GM19397 (cell line): ENCODE results near the gene AXIN1.
"Not testable (repeated sequence)": the region's sequence is repeated elsewhere in the genome, so short reads cannot be mapped to it uniquely, and the experiment has no call there.

Experiments used
- ATAC-seq: cut with Tn5 transposase; IDR thresholded peaks from one replicate; pipeline ENCODE4 v1.9.1; 2021; ENCODE audit warnings: mild to moderate bottlenecking, moderate library complexity; ENCODE audit not compliant: unreplicated experiment

Gene AXIN1

GRCh38 chr16:267562-267961 is 85.0 kb downstream of the AXIN1 start:
- ATAC-seq, result not testable (repeated sequence)

GRCh38 chr16:266258-267164 is 86.0 kb downstream of the AXIN1 start:
- ATAC-seq, result no peak

- no peak for ATAC-seq
Observed at GRCh38 chr16:265711-266110, 86.8 kb downstream of the AXIN1 start.

- ATAC-seq, result no peak
Observed at GRCh38 chr16:265002-265529, 87.5 kb downstream of the AXIN1 start.

- no peak for ATAC-seq
Observed at GRCh38 chr16:264440-264951, 88.0 kb downstream of the AXIN1 start.

GRCh38 chr16:263944-264343 is 88.6 kb downstream of the AXIN1 start:
- no peak for ATAC-seq

- ATAC-seq, result no peak
Observed at GRCh38 chr16:263182-263774, 89.2 kb downstream of the AXIN1 start.

- ATAC-seq, result no peak
Observed at GRCh38 chr16:262121-262745, 90.3 kb downstream of the AXIN1 start.

GRCh38 chr16:261031-261691 is 91.4 kb downstream of the AXIN1 start:
- no peak for ATAC-seq

- ATAC-seq, result no peak
Observed at GRCh38 chr16:260326-260725, 92.2 kb downstream of the AXIN1 start.

GRCh38 chr16:259814-260253 is 92.7 kb downstream of the AXIN1 start:
- ATAC-seq, result no peak

GRCh38 chr16:259226-259625 is 93.3 kb downstream of the AXIN1 start:
- ATAC-seq, result no peak

GRCh38 chr16:258091-258490 is 94.4 kb downstream of the AXIN1 start:
- not testable (repeated sequence) for ATAC-seq

- ATAC-seq, result no peak
Observed at GRCh38 chr16:255183-255582, 97.3 kb downstream of the AXIN1 start.

- no peak for ATAC-seq
Observed at GRCh38 chr16:254461-254860, 98.1 kb downstream of the AXIN1 start.

- ATAC-seq, result no peak
Observed at GRCh38 chr16:253833-254232, 98.7 kb downstream of the AXIN1 start.

- no peak for ATAC-seq
Observed at GRCh38 chr16:252366-253337, 99.9 kb downstream of the AXIN1 start.

GRCh38 chr16:249431-249830 is 103.1 kb downstream of the AXIN1 start:
- ATAC-seq, result no peak

GRCh38 chr16:247027-247426 is 105.5 kb downstream of the AXIN1 start:
- no peak for ATAC-seq

GRCh38 chr16:245105-245504 is 107.4 kb downstream of the AXIN1 start:
- no peak for ATAC-seq
